ENCODE data around the gene ZNFX1.

- TF ChIP-seq CTCF (IDR thresholded peaks at IDR 0.05; ENCODE audit: low read depth, low read length) (no peak), EZH2phosphoT487 (IDR thresholded peaks at IDR 0.05; ENCODE audit: low read depth) (no peak)
These were observed 41.6 kb downstream of the ZNFX1 start for GRCh38 chr20:49236301-49236700.
